ENCODE results near the gene ELAC1. TPM values are rescaled to one million over a fixed set of nuclear protein-coding genes. Genes with fewer than 3 reads are reported as not detected.

ELAC1 gene
- polyA plus RNA-seq, 1 donor (not counting 4 experiments of a cell fraction or from before 2014, with no cell fraction given) = 8.3 TPM

GRCh38 chr18:50924372-50924771 is 43.5 kb upstream of the ELAC1 start:
- Histone ChIP-seq H3K4me3 (ENCODE audit: control insufficient read depth in 2 of 3, extremely low read depth in 1 of 3, insufficient read depth in 2 of 3, low read depth in 1 of 3, low read length in 3 of 3) (no peak overlapping the region), H3K27me3 (ENCODE audit: control insufficient read depth, extremely low read depth, insufficient read depth, low read length) (no peaks in the 10 kb centered on the region), H3K9ac (ENCODE audit: control insufficient read depth, extremely low read depth, insufficient read depth, low read length) (no peak overlapping the region), H3K4me2 (ENCODE audit: control insufficient read depth, extremely low read depth, insufficient read depth, low read depth, low read length) (no peak overlapping the region), H3K27ac (ENCODE audit: control insufficient read depth, insufficient read depth, low read length) (no peak overlapping the region), H3K4me1 (ENCODE audit: control insufficient read depth, extremely low read depth, insufficient read depth, low read length) (no peaks in the 10 kb centered on the region), H3K79me2 (ENCODE audit: control insufficient read depth, insufficient read depth, low read length) (no peaks in the 10 kb centered on the region), H4K20me1 (ENCODE audit: control insufficient read depth, extremely low read depth, insufficient read depth, low read length) (no peaks in the 10 kb centered on the region), H3K9me1 (ENCODE audit: control insufficient read depth, extremely low read depth, insufficient read depth, low read length) (no peaks in the 10 kb centered on the region), H3K9me3 (ENCODE audit: control insufficient read depth, low read depth, low read length) (no peaks in the 10 kb centered on the region), H2AFZ (ENCODE audit: control insufficient read depth, low read length) (no peak overlapping the region), H3K36me3 (ENCODE audit: control insufficient read depth in 2 of 2, extremely low read depth in 1 of 2, insufficient read depth in 2 of 2, low read length in 2 of 2) (peaks cover 3% of the 10 kb centered on the region in 2 experiments)
- FAIRE-seq = no peak
- dilution Hi-C loops (cut with MboI; ENCODE audit: extremely low pct_ligation_motif_present, low sequenced_read_pairs) = no loop called here
- TF ChIP-seq, protein P1, sequence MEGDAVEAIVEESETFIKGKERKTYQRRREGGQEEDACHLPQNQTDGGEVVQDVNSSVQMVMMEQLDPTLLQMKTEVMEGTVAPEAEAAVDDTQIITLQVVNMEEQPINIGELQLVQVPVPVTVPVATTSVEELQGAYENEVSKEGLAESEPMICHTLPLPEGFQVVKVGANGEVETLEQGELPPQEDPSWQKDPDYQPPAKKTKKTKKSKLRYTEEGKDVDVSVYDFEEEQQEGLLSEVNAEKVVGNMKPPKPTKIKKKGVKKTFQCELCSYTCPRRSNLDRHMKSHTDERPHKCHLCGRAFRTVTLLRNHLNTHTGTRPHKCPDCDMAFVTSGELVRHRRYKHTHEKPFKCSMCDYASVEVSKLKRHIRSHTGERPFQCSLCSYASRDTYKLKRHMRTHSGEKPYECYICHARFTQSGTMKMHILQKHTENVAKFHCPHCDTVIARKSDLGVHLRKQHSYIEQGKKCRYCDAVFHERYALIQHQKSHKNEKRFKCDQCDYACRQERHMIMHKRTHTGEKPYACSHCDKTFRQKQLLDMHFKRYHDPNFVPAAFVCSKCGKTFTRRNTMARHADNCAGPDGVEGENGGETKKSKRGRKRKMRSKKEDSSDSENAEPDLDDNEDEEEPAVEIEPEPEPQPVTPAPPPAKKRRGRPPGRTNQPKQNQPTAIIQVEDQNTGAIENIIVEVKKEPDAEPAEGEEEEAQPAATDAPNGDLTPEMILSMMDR (optimal IDR thresholded peaks at IDR 0.05 in 1 of 3, IDR thresholded peaks at IDR 0.05 in 1 of 3, conservative IDR thresholded peaks at IDR 0.05 in 1 of 3; ENCODE audit: extremely low read depth in 1 of 3, insufficient read depth in 2 of 3, low read length in 3 of 3) = no peak
- TF ChIP-seq EZH2 (IDR thresholded peaks at IDR 0.05; ENCODE audit: low read length) = no peak
- DNase-seq (ENCODE audit: low read depth, low spot score) = no peak

DNA sequence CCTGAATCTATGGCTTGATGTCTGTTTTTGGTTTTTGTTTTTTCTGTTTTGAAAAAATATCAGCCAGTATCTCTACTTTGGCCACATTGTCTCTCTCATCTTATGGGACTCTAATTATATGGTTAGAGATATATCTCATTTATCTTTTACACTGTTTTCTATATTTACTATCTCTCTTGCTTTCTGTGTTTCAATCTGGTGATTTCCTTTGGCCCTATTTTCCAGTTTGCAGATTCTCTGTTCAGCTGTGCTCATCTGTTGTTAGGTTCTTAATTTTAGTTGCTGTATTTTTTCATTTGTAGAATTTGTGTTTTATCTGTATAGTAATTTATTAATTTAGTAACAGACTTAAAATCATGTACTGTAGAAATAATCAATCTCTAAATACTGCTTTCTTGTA is 41.3 kb upstream of the ELAC1 start:
- H3K4me3 ChIP-seq (ENCODE audit: control insufficient read depth in 2 of 3, extremely low read depth in 1 of 3, insufficient read depth in 2 of 3, low read depth in 1 of 3, low read length in 3 of 3) = no peak overlapping the region
- no peaks in the 10 kb centered on the region for H3K9me1 ChIP-seq (ENCODE audit: control insufficient read depth, extremely low read depth, insufficient read depth, low read length)
- TF ChIP-seq, protein P1 (optimal IDR thresholded peaks at IDR 0.05 in 1 of 3, IDR thresholded peaks at IDR 0.05 in 1 of 3, conservative IDR thresholded peaks at IDR 0.05 in 1 of 3; ENCODE audit: extremely low read depth in 1 of 3, insufficient read depth in 2 of 3, low read length in 3 of 3) = no peak
- TF ChIP-seq EZH2 (IDR thresholded peaks at IDR 0.05; ENCODE audit: low read length) = no peak
- dilution Hi-C loops (cut with MboI; ENCODE audit: extremely low pct_ligation_motif_present, low sequenced_read_pairs) = no loop called here
- H3K4me1 ChIP-seq (ENCODE audit: control insufficient read depth, extremely low read depth, insufficient read depth, low read length) = no peaks in the 10 kb centered on the region
- no peak for DNase-seq (ENCODE audit: low read depth, low spot score)
- H3K79me2 ChIP-seq (ENCODE audit: control insufficient read depth, insufficient read depth, low read length) = no peaks in the 10 kb centered on the region
- H3K4me2 ChIP-seq (ENCODE audit: control insufficient read depth, extremely low read depth, insufficient read depth, low read depth, low read length) = no peak overlapping the region
- H4K20me1 ChIP-seq (ENCODE audit: control insufficient read depth, extremely low read depth, insufficient read depth, low read length) = no peaks in the 10 kb centered on the region
- FAIRE-seq = no peak
- no peak overlapping the region for H2AFZ ChIP-seq (ENCODE audit: control insufficient read depth, low read length)
- H3K27me3 ChIP-seq (ENCODE audit: control insufficient read depth, extremely low read depth, insufficient read depth, low read length) = no peaks in the 10 kb centered on the region
- peaks cover 0 to 3% of the 10 kb centered on the region in 2 experiments for H3K36me3 ChIP-seq (ENCODE audit: control insufficient read depth in 2 of 2, extremely low read depth in 1 of 2, insufficient read depth in 2 of 2, low read length in 2 of 2)
- H3K9ac ChIP-seq (ENCODE audit: control insufficient read depth, extremely low read depth, insufficient read depth, low read length) = no peak overlapping the region
- no peak overlapping the region for H3K27ac ChIP-seq (ENCODE audit: control insufficient read depth, insufficient read depth, low read length)
- H3K9me3 ChIP-seq (ENCODE audit: control insufficient read depth, low read depth, low read length) = no peaks in the 10 kb centered on the region
